SK-MEL-5 (cell line): ENCODE results near the gene CLEC12A. TPM values are rescaled to one million over a fixed set of nuclear protein-coding genes. Genes with fewer than 3 reads are reported as not detected.
A peak's percentile ranks its signal among the peaks of the same experiment; 100 is the strongest.
"Not testable (repeated sequence)": the region's sequence is repeated elsewhere in the genome, so short reads cannot be mapped to it uniquely, and the experiment has no call there.

Source experiments
- DNase-seq: peaks from one replicate; pipeline ENCODE4 v3.0.0-alpha.2; 2016; ENCODE audit warnings: low read depth, low spot score
- in situ Hi-C: cut with HindIII; loops from 2 replicates; pipeline ENCODE4 v1.10.0; 2016; ENCODE audit warnings: low sequenced_read_pairs, high pct_unique_total_duplicates, low pct_unique_long_range_greater_than_20kb
- total RNA-seq: library from RNA; depleted of rRNA; stranded (reverse); fragments of >200 nt; shearing (Covaris generic); gene quantifications from 2 replicates; pipeline ENCODE4 v1.2.3, GENCODE V29; 2014

CLEC12A gene
- total RNA-seq, 1 experiment from 2014 or later: not detected

- in situ Hi-C loops, DNase-seq: not testable (repeated sequence)
Measured at GRCh38 chr12:9952954-9953729, 18.1 kb upstream of the CLEC12A start.

- DNase-seq: no peak
- in situ Hi-C loops: no loop called here
Measured at GRCh38 chr12:9957834-9958233, 13.4 kb upstream of the CLEC12A start.

- in situ Hi-C loops: no loop called here
- no peak for DNase-seq
Measured at GRCh38 chr12:9960590-9960989, 10.6 kb upstream of the CLEC12A start.

- no peak for DNase-seq
- in situ Hi-C loops: no loop called here
Measured at GRCh38 chr12:9961106-9961505, 10.1 kb upstream of the CLEC12A start.

- in situ Hi-C loops: no loop called here
- no peak for DNase-seq
Measured at GRCh38 chr12:9961901-9962300, 9.3 kb upstream of the CLEC12A start.

- in situ Hi-C loops: no loop called here
Measured at GRCh38 chr12:9969673-9970072, 1.5 kb upstream of the CLEC12A start.

GRCh38 chr12:9973949-9974348 is 2.7 kb downstream of the CLEC12A start:
- no peak for DNase-seq
- in situ Hi-C loops: no loop called here

More at GRCh38 chr12:9969673-9970072, 1.5 kb upstream of the CLEC12A start:
- DNase-seq: no peak

GRCh38 chr12:9974731-9975130 is 3.5 kb downstream of the CLEC12A start:
- DNase-seq, in situ Hi-C loops: not testable (repeated sequence)

- in situ Hi-C loops: no loop called here
- no peak for DNase-seq
Measured at GRCh38 chr12:9975614-9976013, 4.4 kb downstream of the CLEC12A start.

GRCh38 chr12:9976626-9977025 is 5.4 kb downstream of the CLEC12A start:
- DNase-seq, in situ Hi-C loops: not testable (repeated sequence)

- no peak for DNase-seq
- in situ Hi-C loops: no loop called here
Measured at GRCh38 chr12:9977916-9978315, 6.7 kb downstream of the CLEC12A start.

GRCh38 chr12:9980126-9980525 is 8.9 kb downstream of the CLEC12A start:
- in situ Hi-C loops: no loop called here
- no peak for DNase-seq

- in situ Hi-C loops: no loop called here
- DNase-seq: no peak
Measured at GRCh38 chr12:9991876-9992275, 20.7 kb downstream of the CLEC12A start.

- in situ Hi-C loops: no loop called here
- DNase-seq: peak; percentile 74
Measured at GRCh38 chr12:9992296-9992695, 21.1 kb downstream of the CLEC12A start.

GRCh38 chr12:9999016-9999415 is 27.8 kb downstream of the CLEC12A start, which contains the start of gene CLEC1B:
Gene CLEC1B (minus strand): TSS chr12:9999121. CDS start chr12:9999100, 21 bp downstream.
- in situ Hi-C loops: no loop called here
- DNase-seq: no peak

- no peak for DNase-seq
- in situ Hi-C loops: loop anchor here (25.0 kb wide), 1 partner anchor 136 kb away; the partner anchor contains the start of gene CLEC7A
Measured at GRCh38 chr12:10001171-10001776, 30.1 kb downstream of the CLEC12A start.

- DNase-seq: peak; percentile 55
- in situ Hi-C loops: loop anchor here (25.0 kb wide), 1 partner anchor 125 kb away; the partner anchor contains the start of gene CLEC7A
Measured at GRCh38 chr12:10012630-10013330, 41.6 kb downstream of the CLEC12A start.

GRCh38 chr12:10015450-10015849 is 44.2 kb downstream of the CLEC12A start:
- DNase-seq: no peak
- in situ Hi-C loops: loop anchor here (25.0 kb wide), 1 partner anchor 122 kb away; the partner anchor contains the start of gene CLEC7A
